ENCODE measurements around the gene MFF. TPM values are rescaled to one million over a fixed set of nuclear protein-coding genes. Genes with fewer than 3 reads are reported as not detected.
A peak's percentile ranks its signal among the peaks of the same experiment; 100 is the strongest.

MFF gene
- total and polyA plus RNA-seq, 2 of the 4 experiments (the other 2 are of a cell fraction), result 70.1 to 86.4 TPM

GRCh38 chr2:227366769-227367426 is 41.8 kb downstream of the MFF start:
- intact Hi-C loops (cut with micrococcal nuclease), result no loop called here

More at GRCh38 chr2:227366769-227367426, 41.8 kb downstream of the MFF start:
- Histone ChIP-seq H4K91ac (ENCODE audit: insufficient read depth, low read depth, low read length) (peak overlapping the region; percentile 85), H2BK15ac (ENCODE audit: low read depth, low read length) (peak overlapping the region; percentile 12; the same call in 1 of the 3 replicates), H2BK5ac (ENCODE audit: low read depth, low read length, poor library complexity, severe bottlenecking) (peak overlapping the region; percentile 99), H3K56ac (ENCODE audit: extremely low read depth, insufficient read depth, low read length) (no peak overlapping the region), H4K5ac (ENCODE audit: low read depth, low read length) (peak overlapping the region; percentile 5; the same call in 1 of the 2 replicates), H3K9me3 (ENCODE audit: control insufficient read depth, insufficient read depth, low read length) (no peaks in the 10 kb centered on the region), H3K27ac (ENCODE audit: insufficient read depth, low read length) (peak overlapping the region; percentile 48; the same call in 1 of the 2 replicates), H2BK20ac (ENCODE audit: low read depth, low read length) (peak overlapping the region; percentile 67), H3K23ac (ENCODE audit: low read depth, low read length) (0 out of 2 replicates have a peak overlapping the region, but pooled peaks have one; percentile 28), H3K18ac (ENCODE audit: low read depth, low read length) (peak overlapping the region; percentile 29), H2AFZ (replicated peaks; ENCODE audit: low read length, poor library complexity) (peak overlapping the region; percentile 69), H3K4me3 (ENCODE audit: insufficient read depth, low read depth, low read length) (no peak overlapping the region), H3K9ac (ENCODE audit: low read depth, low read length) (no peak overlapping the region), H4K20me1 (ENCODE audit: insufficient read depth, low read length) (no peaks in the 10 kb centered on the region), H3K79me1 (ENCODE audit: low read depth in 1 of 2, low read length in 2 of 2) (no peaks in the 10 kb centered on the region), H3K9me1 (ENCODE audit: insufficient read depth, low read length) (peaks cover 8% of the 10 kb centered on the region), H3K36me3 (ENCODE audit: control insufficient read depth, insufficient read depth, low read length) (no peaks in the 10 kb centered on the region), H3K27me3 (ENCODE audit: control insufficient read depth, insufficient read depth, low read length) (no peaks in the 10 kb centered on the region), H2AK9ac (replicated peaks; ENCODE audit: low read depth, low read length, poor library complexity) (peak overlapping the region; percentile 66), H4K8ac (ENCODE audit: low read depth in 2 of 2, low read length in 2 of 2) (peak overlapping the region; percentile 44 to 51; a peak in 3 of 4 replicates), H3K4me1 (ENCODE audit: control insufficient read depth, insufficient read depth, low read length) (peaks cover 14% of the 10 kb centered on the region), H3K14ac (replicated peaks; ENCODE audit: low read depth, low read length) (peak overlapping the region; percentile 10; the same call in 1 of the 2 replicates), H3K4me2 (ENCODE audit: low read depth, low read length) (peak overlapping the region; percentile 7), H2AK5ac (ENCODE audit: low read depth, low read length) (peak overlapping the region; percentile 48; the same call in 1 of the 2 replicates), H3K4ac (ENCODE audit: low read depth, low read length) (peak overlapping the region; percentile 93), H2BK120ac (ENCODE audit: low read depth, low read length) (peak overlapping the region; percentile 94)
- 54% methylated on average over 6 of the region's 11 CpGs; no CpG with 5 or more reads in 1 of the 2 experiments for WGBS, 2 experiments (ENCODE audit: extremely low coverage in 2 of 2, insufficient read length in 1 of 2)
- ATAC-seq (ENCODE audit: low read depth) (peak; percentile 76), DNase-seq (peak; percentile 84)
- ChIA-PET CTCF (no interaction called here), POLR2A (ENCODE audit: unreplicated experiment) (no interaction called here)
- dilution Hi-C loops (cut with HindIII; ENCODE audit: low sequenced_read_pairs, unreplicated experiment) (no loop called here), in situ Hi-C loops (cut with MboI; ENCODE audit: low sequenced_read_pairs) (no loop called here)
- no TSS peak for BruUV-seq (replicated peaks)
- TF ChIP-seq POLR2A (IDR thresholded peaks at IDR 0.05; ENCODE audit: low read depth, low read length) (no peak), CHD1 (IDR thresholded peaks at IDR 0.05; ENCODE audit: low read depth, low read length) (no peak), CEBPB (IDR thresholded peaks at IDR 0.05; ENCODE audit: low read depth, low read length) (peak; percentile 51), RCOR1 (IDR thresholded peaks at IDR 0.05; ENCODE audit: insufficient replicate concordance, low read length) (peak; percentile 8), RAD21 (IDR thresholded peaks at IDR 0.05; ENCODE audit: low read length) (no peak), BHLHE40 (IDR thresholded peaks at IDR 0.05; ENCODE audit: low read depth, low read length) (no peak), FOS (IDR thresholded peaks at IDR 0.05; ENCODE audit: low read depth, low read length) (no peak), ELK1 (IDR thresholded peaks at IDR 0.05; ENCODE audit: borderline replicate concordance, low read depth, low read length) (no peak), MAFK (IDR thresholded peaks at IDR 0.05; ENCODE audit: low read depth, low read length) (no peak), USF2 (IDR thresholded peaks at IDR 0.05; ENCODE audit: low read depth, low read length) (no peak), SMC3 (IDR thresholded peaks at IDR 0.05; ENCODE audit: low read depth, low read length) (no peak), MXI1 (IDR thresholded peaks at IDR 0.05; ENCODE audit: borderline replicate concordance, low read depth, low read length) (no peak), MAZ (IDR thresholded peaks at IDR 0.05; ENCODE audit: borderline replicate concordance, low read depth, low read length) (no peak), CTCF (conservative IDR thresholded peaks at IDR 0.05; ENCODE audit: low read depth, low read length) (no peak)
